HepG2 (cell line): Measurements from ENCODE around the gene KRT2. TPM values are rescaled to one million over a fixed set of nuclear protein-coding genes. Genes with fewer than 3 reads are reported as not detected.

Experiments
- ATAC-seq: fragments of 200-7000 bp; cut with Tn5 transposase; 3 replicates; pipeline ENCODE4 v1.9.1; 2020; ENCODE audit warnings: mild to moderate bottlenecking, moderate library complexity
- BruUV-seq: library from RNA; stranded (reverse); fragments of 400-500 nt; replicated peaks from 2 replicates; lab custom pipeline; 2021; lab: Mats Ljungman, UMichigan
- CTCF ChIA-PET: fragments of 300-600 bp; formaldehyde crosslinking; extraction: SDS; loops from one replicate; lab custom pipeline; 2021; ENCODE audit warnings: low total read pairs, inconsistent platforms, low intra/inter-chr PET ratio; lab: Yijun Ruan, JAX
- POLR2A ChIA-PET: fragments of 350-600 bp; sonication (Branson Sonifier 250); formaldehyde crosslinking; loops from one replicate; lab custom pipeline; 2020; ENCODE audit warnings: antibody characterized with exemption, inconsistent platforms; lab: Yijun Ruan, JAX
- DNase-seq: peaks from one replicate; pipeline ENCODE4 v3.0.0-alpha.2; 2015; ENCODE audit warnings: low spot score
- FAIRE-seq: peaks from 3 replicates; lab custom pipeline; 2011; peaks lifted over from hg19 to GRCh38; lab: Jason Lieb, UNC
- H2AFZ ChIP-seq: one replicate; pipeline ENCODE4 v1.6.1; 2011; ENCODE audit warnings: low read length, inconsistent platforms
- H3K27ac ChIP-seq: fragments of 300-600 bp; 3 replicates; pipeline ENCODE4 v1.8.0; 2011; ENCODE audit warnings: mixed run types, mild to moderate bottlenecking, mixed read lengths, low read length, inconsistent platforms; ENCODE audit not compliant: insufficient read depth; ENCODE audit errors: extremely low read length
- H3K27me3 ChIP-seq, 2 experiments: fragments of 200-600 bp in 1 of 2; 2 replicates in 1 of 2; 3 replicates in 1 of 2; pipeline versions ENCODE4 v1.6.0 to v1.8.0; 2011; ENCODE audit warnings: low read length in 2 of 2, mild to moderate bottlenecking in 2 of 2, moderate library complexity in 2 of 2, inconsistent platforms in 1 of 2; ENCODE audit not compliant: insufficient read depth in 2 of 2, control insufficient read depth in 1 of 2
- H3K36me3 ChIP-seq, 2 experiments: fragments of 200-600 bp in 1 of 2; replicated peaks in 1 of 2; 2 replicates in 1 of 2; 3 replicates in 1 of 2; pipeline versions ENCODE4 v1.5.1 to v1.8.0; 2011; ENCODE audit warnings: low read length in 2 of 2, inconsistent platforms in 1 of 2; ENCODE audit not compliant: insufficient read depth in 2 of 2, control insufficient read depth in 1 of 2
- H3K4me1 ChIP-seq: 2 replicates; pipeline ENCODE4 v1.5.1; 2012; ENCODE audit warnings: low read length, inconsistent platforms; ENCODE audit not compliant: insufficient read depth
- H3K4me2 ChIP-seq: 2 replicates; pipeline ENCODE4 v1.6.0; 2011; ENCODE audit warnings: low read depth, low read length, inconsistent platforms
- H3K4me3 ChIP-seq, 3 experiments: fragments of 200-600 bp in 1 of 3; sonication (generic), shearing (Covaris generic) in 1 of 3; replicated peaks in 1 of 3; 2 replicates each; pipeline ENCODE4 v1.5.1; 2011 to 2016; ENCODE audit warnings: low read length in 3 of 3, inconsistent platforms in 2 of 3, low read depth in 2 of 3, mild to moderate bottlenecking in 2 of 3, control low read depth in 1 of 3, mixed read lengths in 1 of 3; ENCODE audit not compliant: insufficient read depth in 1 of 3
- H3K79me2 ChIP-seq: one replicate; pipeline ENCODE4 v1.6.1; 2011; ENCODE audit warnings: low read length, inconsistent platforms; ENCODE audit not compliant: insufficient read depth
- H3K9ac ChIP-seq: 2 replicates; pipeline ENCODE4 v1.6.0; 2011; ENCODE audit warnings: mild to moderate bottlenecking, low read depth, low read length, inconsistent platforms; ENCODE audit not compliant: insufficient read depth
- H3K9me3 ChIP-seq: 2 replicates; pipeline ENCODE4 v1.5.1; 2012; ENCODE audit warnings: mild to moderate bottlenecking, low read length
- H4K20me1 ChIP-seq: 2 replicates; pipeline ENCODE4 v1.6.0; 2011; ENCODE audit warnings: inconsistent platforms, mild to moderate bottlenecking, low read length, moderate library complexity; ENCODE audit not compliant: insufficient read depth
- AFF4 ChIP-seq: sonication (generic); formaldehyde crosslinking; IDR thresholded peaks from 2 replicates; pipeline ENCODE4 v1.4.0; 2020; ENCODE audit warnings: missing genetic modification reagents
- DR1 ChIP-seq: sonication (generic); formaldehyde crosslinking; IDR thresholded peaks from 2 replicates; pipeline ENCODE4 v1.8.0; 2021; ENCODE audit warnings: mild to moderate bottlenecking, missing genetic modification reagents, inconsistent platforms
- FOSL1 ChIP-seq: sonication (generic); formaldehyde crosslinking; IDR thresholded peaks from 2 replicates; pipeline ENCODE4 v1.9.0; 2021; ENCODE audit warnings: missing genetic modification reagents, borderline replicate concordance
- GFI1 ChIP-seq: sonication (generic); formaldehyde crosslinking; IDR thresholded peaks from 2 replicates; pipeline ENCODE4 v1.5.0; 2020; ENCODE audit warnings: missing genetic modification reagents, mild to moderate bottlenecking, borderline replicate concordance
- SPEN ChIP-seq: sonication (generic); formaldehyde crosslinking; IDR thresholded peaks from 2 replicates; pipeline ENCODE4 v1.5.1; 2020; ENCODE audit warnings: low read depth, mild to moderate bottlenecking, missing genetic modification reagents
- U2AF1 ChIP-seq: fragments of 200-400 bp; formaldehyde crosslinking; optimal IDR thresholded peaks from 2 replicates; pipeline ENCODE3; 2017; ENCODE audit warnings: mild to moderate bottlenecking, low read depth, low read length
- ZMYM2 ChIP-seq: sonication (generic); formaldehyde crosslinking; IDR thresholded peaks from 2 replicates; pipeline ENCODE4 v1.8.0; 2022; ENCODE audit warnings: mild to moderate bottlenecking, missing genetic modification reagents
- WGBS: methylation state at CpG from one replicate; pipeline ENCODE4 v1.1.6; 2017; ENCODE audit warnings: low lambda C conversion rate; 5-methylcytosine and 5-hydroxymethylcytosine counted together
- in situ Hi-C: cut with HindIII; loops from 2 replicates; pipeline ENCODE4 v1.10.0; 2017; ENCODE audit warnings: low pct_unique_long_range_greater_than_20kb; ENCODE audit not compliant: extremely low pct_ligation_motif_present
- intact Hi-C: fragments of 100-400 bp; cut with micrococcal nuclease; formaldehyde crosslinking; loops from one replicate; pipeline ENCODE4 v1.10.0; 2022; ENCODE audit not compliant: unreplicated experiment
- polyA plus RNA-seq, 8 experiments: library from polyadenylated mRNA; depleted of rRNA in 3 of 8; stranded (reverse) in 7 of 8; unstranded in 1 of 8; fragments of >200 nt; fragmentation: Illumina TruSeq in 4 of 8; extraction: Trizol in 4 of 8; gene quantifications; 2 replicates each; pipeline versions ENCODE4 v1.2.1 to v1.2.3, GENCODE V29; 2011 to 2016; ENCODE audit warnings: low read depth in 4 of 8, missing spikeins in 1 of 8, mixed read lengths in 1 of 8; ENCODE audit not compliant: insufficient read depth in 1 of 8
- total RNA-seq, 5 experiments: library from RNA; depleted of rRNA; stranded (reverse); fragments of >200 nt; fragmentation: Illumina TruSeq; extraction: Trizol; gene quantifications; 2 replicates each; pipeline ENCODE4 v1.2.3, GENCODE V29; 2016; ENCODE audit warnings: low read depth in 1 of 5
- TF ChIP-seq, protein P1 (sequence below): sonication (generic); formaldehyde crosslinking; IDR thresholded peaks from 2 replicates; pipeline ENCODE4 v1.4.0; 2020; ENCODE audit warnings: missing genetic modification reagents, borderline replicate concordance
- TF ChIP-seq, protein P2 (sequence below): sonication (generic); formaldehyde crosslinking; IDR thresholded peaks from 2 replicates; pipeline ENCODE4 v1.5.0; 2020; ENCODE audit warnings: missing genetic modification reagents
- TF ChIP-seq, protein P3 (sequence below): sonication (generic); formaldehyde crosslinking; IDR thresholded peaks from 2 replicates; pipeline ENCODE4 v1.4.0; 2020; ENCODE audit warnings: missing genetic modification reagents, mild to moderate bottlenecking, borderline replicate concordance

Gene KRT2
- total and polyA plus RNA-seq, 2 of the 13 experiments (the other 11 are each of a cell fraction or from before 2014, with no cell fraction given): not detected

GRCh38 chr12:52699960-52700359 is 47.9 kb upstream of the KRT2 start (continued):
- TF ChIP-seq, protein P1, sequence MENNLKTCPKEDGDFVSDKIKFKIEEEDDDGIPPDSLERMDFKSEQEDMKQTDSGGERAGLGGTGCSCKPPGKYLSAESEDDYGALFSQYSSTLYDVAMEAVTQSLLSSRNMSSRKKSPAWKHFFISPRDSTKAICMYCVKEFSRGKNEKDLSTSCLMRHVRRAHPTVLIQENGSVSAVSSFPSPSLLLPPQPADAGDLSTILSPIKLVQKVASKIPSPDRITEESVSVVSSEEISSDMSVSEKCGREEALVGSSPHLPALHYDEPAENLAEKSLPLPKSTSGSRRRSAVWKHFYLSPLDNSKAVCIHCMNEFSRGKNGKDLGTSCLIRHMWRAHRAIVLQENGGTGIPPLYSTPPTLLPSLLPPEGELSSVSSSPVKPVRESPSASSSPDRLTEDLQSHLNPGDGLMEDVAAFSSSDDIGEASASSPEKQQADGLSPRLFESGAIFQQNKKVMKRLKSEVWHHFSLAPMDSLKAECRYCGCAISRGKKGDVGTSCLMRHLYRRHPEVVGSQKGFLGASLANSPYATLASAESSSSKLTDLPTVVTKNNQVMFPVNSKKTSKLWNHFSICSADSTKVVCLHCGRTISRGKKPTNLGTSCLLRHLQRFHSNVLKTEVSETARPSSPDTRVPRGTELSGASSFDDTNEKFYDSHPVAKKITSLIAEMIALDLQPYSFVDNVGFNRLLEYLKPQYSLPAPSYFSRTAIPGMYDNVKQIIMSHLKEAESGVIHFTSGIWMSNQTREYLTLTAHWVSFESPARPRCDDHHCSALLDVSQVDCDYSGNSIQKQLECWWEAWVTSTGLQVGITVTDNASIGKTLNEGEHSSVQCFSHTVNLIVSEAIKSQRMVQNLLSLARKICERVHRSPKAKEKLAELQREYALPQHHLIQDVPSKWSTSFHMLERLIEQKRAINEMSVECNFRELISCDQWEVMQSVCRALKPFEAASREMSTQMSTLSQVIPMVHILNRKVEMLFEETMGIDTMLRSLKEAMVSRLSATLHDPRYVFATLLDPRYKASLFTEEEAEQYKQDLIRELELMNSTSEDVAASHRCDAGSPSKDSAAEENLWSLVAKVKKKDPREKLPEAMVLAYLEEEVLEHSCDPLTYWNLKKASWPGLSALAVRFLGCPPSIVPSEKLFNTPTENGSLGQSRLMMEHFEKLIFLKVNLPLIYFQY (CRISPR knock-in tag): no peak

DNA sequence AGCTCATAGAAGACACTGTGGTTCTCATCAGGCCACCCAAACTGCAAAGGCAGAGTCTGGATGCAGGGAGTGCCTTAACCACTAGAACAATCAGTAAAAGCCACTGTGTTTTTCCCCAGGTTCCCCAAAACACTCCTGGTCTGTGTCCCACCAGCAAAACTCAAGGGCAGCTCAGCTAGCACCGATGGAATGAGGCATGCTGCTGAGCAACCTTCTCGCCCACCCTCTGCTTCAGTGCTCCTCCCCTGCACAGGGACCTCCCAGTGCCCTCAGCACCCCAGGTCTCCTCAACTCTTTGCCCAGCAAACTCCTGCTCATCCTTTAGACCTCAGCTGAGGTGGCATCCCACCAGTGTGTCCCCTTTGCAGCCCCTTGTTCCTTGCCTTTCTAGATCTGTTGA is 47.4 kb upstream of the KRT2 start:
- FAIRE-seq: no peak
- in situ Hi-C loops: loop anchor here (25.0 kb wide), 1 partner anchor 288 kb away; no protein-coding TSS in a partner anchor
- TF ChIP-seq SPEN (CRISPR knock-in tag): no peak
- TF ChIP-seq, protein P2, sequence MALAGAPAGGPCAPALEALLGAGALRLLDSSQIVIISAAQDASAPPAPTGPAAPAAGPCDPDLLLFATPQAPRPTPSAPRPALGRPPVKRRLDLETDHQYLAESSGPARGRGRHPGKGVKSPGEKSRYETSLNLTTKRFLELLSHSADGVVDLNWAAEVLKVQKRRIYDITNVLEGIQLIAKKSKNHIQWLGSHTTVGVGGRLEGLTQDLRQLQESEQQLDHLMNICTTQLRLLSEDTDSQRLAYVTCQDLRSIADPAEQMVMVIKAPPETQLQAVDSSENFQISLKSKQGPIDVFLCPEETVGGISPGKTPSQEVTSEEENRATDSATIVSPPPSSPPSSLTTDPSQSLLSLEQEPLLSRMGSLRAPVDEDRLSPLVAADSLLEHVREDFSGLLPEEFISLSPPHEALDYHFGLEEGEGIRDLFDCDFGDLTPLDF (CRISPR knock-in tag): no peak
- TF ChIP-seq, protein P3, sequence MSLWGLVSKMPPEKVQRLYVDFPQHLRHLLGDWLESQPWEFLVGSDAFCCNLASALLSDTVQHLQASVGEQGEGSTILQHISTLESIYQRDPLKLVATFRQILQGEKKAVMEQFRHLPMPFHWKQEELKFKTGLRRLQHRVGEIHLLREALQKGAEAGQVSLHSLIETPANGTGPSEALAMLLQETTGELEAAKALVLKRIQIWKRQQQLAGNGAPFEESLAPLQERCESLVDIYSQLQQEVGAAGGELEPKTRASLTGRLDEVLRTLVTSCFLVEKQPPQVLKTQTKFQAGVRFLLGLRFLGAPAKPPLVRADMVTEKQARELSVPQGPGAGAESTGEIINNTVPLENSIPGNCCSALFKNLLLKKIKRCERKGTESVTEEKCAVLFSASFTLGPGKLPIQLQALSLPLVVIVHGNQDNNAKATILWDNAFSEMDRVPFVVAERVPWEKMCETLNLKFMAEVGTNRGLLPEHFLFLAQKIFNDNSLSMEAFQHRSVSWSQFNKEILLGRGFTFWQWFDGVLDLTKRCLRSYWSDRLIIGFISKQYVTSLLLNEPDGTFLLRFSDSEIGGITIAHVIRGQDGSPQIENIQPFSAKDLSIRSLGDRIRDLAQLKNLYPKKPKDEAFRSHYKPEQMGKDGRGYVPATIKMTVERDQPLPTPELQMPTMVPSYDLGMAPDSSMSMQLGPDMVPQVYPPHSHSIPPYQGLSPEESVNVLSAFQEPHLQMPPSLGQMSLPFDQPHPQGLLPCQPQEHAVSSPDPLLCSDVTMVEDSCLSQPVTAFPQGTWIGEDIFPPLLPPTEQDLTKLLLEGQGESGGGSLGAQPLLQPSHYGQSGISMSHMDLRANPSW: no peak
- no peak for TF ChIP-seq AFF4
- TF ChIP-seq FOSL1 (CRISPR knock-in tag): no peak
- TF ChIP-seq U2AF1: no peak
- no peak for TF ChIP-seq GFI1 (CRISPR knock-in tag)
- TF ChIP-seq DR1 (CRISPR knock-in tag): no peak
- TF ChIP-seq ZMYM2 (CRISPR knock-in tag): no peak
- ChIA-PET POLR2A (no interaction called here), CTCF (no interaction called here)
- H3K27me3 ChIP-seq: peaks cover 7 to 26% of the 10 kb centered on the region in 2 experiments; a peak in 4 of 5 replicates
- H3K9ac ChIP-seq: no peak overlapping the region
- H3K27ac ChIP-seq: no peak overlapping the region
- H3K79me2 ChIP-seq: no peaks in the 10 kb centered on the region
- WGBS: 33% methylated on average over 2 of the region's 2 CpGs
- H3K4me3 ChIP-seq: no peak overlapping the region
- ATAC-seq: no peak
- intact Hi-C loops: no loop called here
- no peaks in the 10 kb centered on the region for H4K20me1 ChIP-seq
- no peaks in the 10 kb centered on the region for H3K4me1 ChIP-seq
- H3K9me3 ChIP-seq: no peaks in the 10 kb centered on the region
- BruUV-seq: no TSS peak
- no peak overlapping the region for H2AFZ ChIP-seq
- no peaks in the 10 kb centered on the region for H3K36me3 ChIP-seq
- no peak for DNase-seq
- no peak overlapping the region for H3K4me2 ChIP-seq
